H1 (cell line): Measurements from ENCODE around the gene MRPS25. TPM values are rescaled to one million over a fixed set of nuclear protein-coding genes. Genes with fewer than 3 reads are reported as not detected.

Experiments used
- CTCF ChIA-PET: fragments of 300-600 bp; sonication (Branson Sonifier 250); formaldehyde crosslinking; loops from one replicate; lab custom pipeline; 2021; ENCODE audit not compliant: partially characterized antibody; lab: Charles Lee
- POLR2A ChIA-PET: fragments of 300-600 bp; sonication (Branson Sonifier 250); formaldehyde crosslinking; loops from one replicate; lab custom pipeline; 2021; ENCODE audit warnings: inconsistent platforms; ENCODE audit not compliant: partially characterized antibody; lab: Charles Lee
- DNase-seq, 2 experiments: peaks; one replicate each; pipeline versions ENCODE4 v3.0.0 to v3.0.0-alpha.2; 2010 to 2022; ENCODE audit warnings: low spot score in 2 of 2, low read depth in 1 of 2, mixed read lengths in 1 of 2
- FAIRE-seq: peaks from 2 replicates; lab custom pipeline; 2011; peaks lifted over from hg19 to GRCh38; lab: Jason Lieb, UNC
- H2AFZ ChIP-seq: 2 replicates; pipeline ENCODE4 v1.8.1; 2012; ENCODE audit warnings: low read length, inconsistent platforms
- H2AK5ac ChIP-seq: 2 replicates; pipeline ENCODE4 v1.6.1; 2013; ENCODE audit warnings: low read depth, low read length
- H2BK120ac ChIP-seq: replicated peaks from 2 replicates; pipeline ENCODE3; 2013; ENCODE audit warnings: low read depth, low read length, inconsistent platforms
- H2BK12ac ChIP-seq: 2 replicates; pipeline ENCODE4 v1.6.1; 2013; ENCODE audit warnings: low read depth, low read length
- H2BK15ac ChIP-seq: 2 replicates; pipeline ENCODE4 v1.6.1; 2013; ENCODE audit warnings: low read length
- H2BK20ac ChIP-seq: 2 replicates; pipeline ENCODE4 v1.6.1; 2013; ENCODE audit warnings: low read length
- H2BK5ac ChIP-seq: 2 replicates; pipeline ENCODE4 v1.6.1; 2013; ENCODE audit warnings: low read depth, low read length
- H3K14ac ChIP-seq: 2 replicates; pipeline ENCODE4 v1.6.1; 2013; ENCODE audit warnings: inconsistent platforms; ENCODE audit not compliant: insufficient read length
- H3K18ac ChIP-seq: 2 replicates; pipeline ENCODE4 v1.6.1; 2013; ENCODE audit warnings: low read length; ENCODE audit errors: extremely low read depth
- H3K23ac ChIP-seq: 2 replicates; pipeline ENCODE4 v1.6.1; 2013; ENCODE audit warnings: inconsistent platforms; ENCODE audit not compliant: insufficient read length
- H3K23me2 ChIP-seq: 2 replicates; pipeline ENCODE4 v1.6.1; 2013; ENCODE audit warnings: low read depth, low read length
- H3K27ac ChIP-seq: 2 replicates; pipeline ENCODE4 v1.6.1; 2011; ENCODE audit warnings: low read depth, low read length, inconsistent platforms
- H3K27me3 ChIP-seq, 4 experiments: replicated peaks in 1 of 4; 1 replicate in 1 of 4; 2 replicates in 3 of 4; pipeline versions ENCODE4 v1.6.1 to v1.8.1; 2011 to 2013; ENCODE audit warnings: low read length in 3 of 4, mild to moderate bottlenecking in 3 of 4, inconsistent platforms in 2 of 4, mixed read lengths in 2 of 4, moderate library complexity in 1 of 4; ENCODE audit not compliant: control insufficient read depth in 3 of 4, insufficient read depth in 3 of 4; ENCODE audit errors: extremely low read depth in 1 of 4
- H3K36me3 ChIP-seq, 4 experiments: 2 replicates each; pipeline versions ENCODE4 v1.6.1 to v1.8.1; 2011 to 2013; ENCODE audit warnings: mild to moderate bottlenecking in 4 of 4, low read length in 3 of 4, moderate library complexity in 2 of 4, control low read depth in 1 of 4, inconsistent platforms in 1 of 4; ENCODE audit not compliant: insufficient read depth in 4 of 4, control insufficient read depth in 2 of 4
- H3K4ac ChIP-seq: replicated peaks from 2 replicates; pipeline ENCODE3; 2013; ENCODE audit warnings: low read length, low read depth, mixed read lengths, inconsistent platforms; ENCODE audit not compliant: insufficient read length
- H3K4me1 ChIP-seq, 4 experiments: replicated peaks in 1 of 4; 1 replicate in 1 of 4; 2 replicates in 3 of 4; pipeline versions ENCODE4 v1.6.1 to v1.8.1; 2011 to 2013; ENCODE audit warnings: low read length in 3 of 4, inconsistent platforms in 2 of 4, mixed read lengths in 1 of 4; ENCODE audit not compliant: insufficient read depth in 4 of 4, control insufficient read depth in 3 of 4
- H3K4me2 ChIP-seq, 2 experiments: 2 replicates each; pipeline versions ENCODE4 v1.6.1 to v1.8.1; 2011 to 2013; ENCODE audit warnings: low read depth in 2 of 2, low read length in 2 of 2, control low read depth in 1 of 2, inconsistent platforms in 1 of 2, mild to moderate bottlenecking in 1 of 2; ENCODE audit not compliant: insufficient read depth in 1 of 2
- H3K4me3 ChIP-seq, 4 experiments: fragments of 200-600, 300-600 bp in 1 of 4; sonication (generic), shearing (Covaris generic), sonication (Bioruptor Twin) in 1 of 4; 2 replicates each; pipeline versions ENCODE4 v1.5.1 to v1.8.1; 2011 to 2016; ENCODE audit warnings: low read length in 4 of 4, low read depth in 3 of 4, control low read depth in 2 of 4, inconsistent platforms in 2 of 4, mild to moderate bottlenecking in 2 of 4, mixed read lengths in 1 of 4, moderate library complexity in 1 of 4; ENCODE audit not compliant: insufficient read depth in 2 of 4; ENCODE audit errors: extremely low read depth in 1 of 4
- H3K56ac ChIP-seq: replicated peaks from 2 replicates; pipeline ENCODE3; 2013; ENCODE audit warnings: low read depth, mild to moderate bottlenecking, mixed read lengths, low read length, inconsistent platforms; ENCODE audit not compliant: insufficient read length
- H3K79me1 ChIP-seq: 2 replicates; pipeline ENCODE4 v1.6.1; 2013; ENCODE audit warnings: low read depth, low read length, control low read depth
- H3K79me2 ChIP-seq, 2 experiments: 2 replicates each; pipeline versions ENCODE4 v1.6.1 to v1.8.1; 2012 to 2013; ENCODE audit warnings: low read length in 2 of 2, mild to moderate bottlenecking in 2 of 2, inconsistent platforms in 1 of 2; ENCODE audit not compliant: insufficient read depth in 2 of 2, control insufficient read depth in 1 of 2
- H3K9ac ChIP-seq, 4 experiments: replicated peaks in 1 of 4; 1 replicate in 1 of 4; 2 replicates in 3 of 4; pipeline versions ENCODE4 v1.6.1 to v1.8.1; 2011 to 2013; ENCODE audit warnings: low read depth in 3 of 4, low read length in 3 of 4, control low read depth in 2 of 4, mild to moderate bottlenecking in 2 of 4, moderate library complexity in 2 of 4, inconsistent platforms in 1 of 4; ENCODE audit errors: extremely low read depth in 1 of 4
- H3K9me3 ChIP-seq, 2 experiments: 2 replicates each; pipeline versions ENCODE4 v1.6.1 to v1.8.1; 2012 to 2013; ENCODE audit warnings: mild to moderate bottlenecking in 2 of 2, moderate library complexity in 2 of 2, control low read depth in 1 of 2, inconsistent platforms in 1 of 2, low read depth in 1 of 2, low read length in 1 of 2, mixed read lengths in 1 of 2; ENCODE audit not compliant: insufficient read depth in 2 of 2
- H4K20me1 ChIP-seq, 2 experiments: replicated peaks in 1 of 2; 2 replicates each; pipeline versions ENCODE3 to v1.8.1; 2011 to 2013; ENCODE audit warnings: inconsistent platforms in 2 of 2, low read length in 2 of 2, mild to moderate bottlenecking in 1 of 2; ENCODE audit not compliant: insufficient read depth in 2 of 2, control insufficient read depth in 1 of 2
- H4K5ac ChIP-seq: 2 replicates; pipeline ENCODE4 v1.6.1; 2013; ENCODE audit warnings: low read length, low read depth, mixed read lengths, inconsistent platforms; ENCODE audit not compliant: insufficient read length
- H4K8ac ChIP-seq: 2 replicates; pipeline ENCODE4 v1.8.0; 2013; ENCODE audit warnings: mild to moderate bottlenecking, moderate library complexity, low read length, inconsistent platforms; ENCODE audit not compliant: insufficient read depth; ENCODE audit errors: extremely low read depth
- H4K91ac ChIP-seq: replicated peaks from 2 replicates; pipeline ENCODE3; 2013; ENCODE audit warnings: low read length, mixed read lengths, inconsistent platforms; ENCODE audit not compliant: insufficient read length
- CBX8 ChIP-seq: fragments of 300-800, 300-1000 bp; sonication (generic); IDR thresholded peaks from 2 replicates; pipeline ENCODE4 v1.7.1; 2016; ENCODE audit warnings: low read depth, low read length, borderline replicate concordance
- CTBP2 ChIP-seq: IDR thresholded peaks from 2 replicates; pipeline ENCODE4 v1.7.0; 2011; ENCODE audit warnings: borderline replicate concordance, mild to moderate bottlenecking, moderate library complexity, mixed read lengths, low read length; ENCODE audit not compliant: insufficient read depth, insufficient read length
- FOSL1 ChIP-seq: IDR thresholded peaks from 2 replicates; pipeline ENCODE4 v1.6.1; 2011; ENCODE audit warnings: mild to moderate bottlenecking, low read depth, low read length, moderate library complexity; ENCODE audit not compliant: insufficient read depth
- MAFK ChIP-seq: IDR thresholded peaks from 2 replicates; pipeline ENCODE4 v1.6.1; 2012; ENCODE audit warnings: low read depth, mild to moderate bottlenecking, improper control_type of control experiment, low read length
- POU5F1 ChIP-seq: IDR thresholded peaks from 2 replicates; pipeline ENCODE4 v1.6.1; 2011; ENCODE audit warnings: low read depth, mild to moderate bottlenecking, low read length, moderate library complexity
- RXRA ChIP-seq: IDR thresholded peaks from 2 replicates; pipeline ENCODE4 v1.6.1; 2011; ENCODE audit warnings: low read depth, mild to moderate bottlenecking, low read length, moderate library complexity; ENCODE audit not compliant: insufficient read depth
- SIX5 ChIP-seq: IDR thresholded peaks from 2 replicates; pipeline ENCODE4 v1.6.1; 2011; ENCODE audit warnings: mild to moderate bottlenecking, low read depth, low read length
- SP2 ChIP-seq: IDR thresholded peaks from 2 replicates; pipeline ENCODE4 v1.6.1; 2012; ENCODE audit warnings: mild to moderate bottlenecking, low read length, inconsistent platforms
- SP4 ChIP-seq: IDR thresholded peaks from 2 replicates; pipeline ENCODE4 v1.6.1; 2012; ENCODE audit warnings: low read length, inconsistent platforms
- SUZ12 ChIP-seq: fragments of 200-600 bp; sonication (generic); IDR thresholded peaks from 2 replicates; pipeline ENCODE4 v1.6.1; 2012; ENCODE audit warnings: mild to moderate bottlenecking, inconsistent platforms, low read length, moderate library complexity, mixed read lengths
- TCF12 ChIP-seq: IDR thresholded peaks from 2 replicates; pipeline ENCODE4 v1.6.1; 2011; ENCODE audit warnings: low read depth, mild to moderate bottlenecking, low read length
- ZNF274 ChIP-seq: IDR thresholded peaks from 2 replicates; pipeline ENCODE4 v1.7.0; 2012; ENCODE audit warnings: low read length, borderline replicate concordance; ENCODE audit errors: extremely low read depth
- WGBS, 2 experiments: shearing (Covaris generic) in 1 of 2; methylation state at CpG; one replicate each; pipeline versions ENCODE4 v1.1.6 to v1.1.7; 2013 to 2015; ENCODE audit warnings: low lambda C conversion rate in 2 of 2, mixed read lengths in 2 of 2, inconsistent platforms in 1 of 2, low coverage in 1 of 2, missing lambda C conversion rate in 1 of 2; ENCODE audit not compliant: insufficient replicate concordance in 2 of 2, insufficient coverage in 1 of 2, insufficient read length in 1 of 2; ENCODE audit errors: extremely low coverage in 1 of 2, missing lambda C conversion rate in 1 of 2; 5-methylcytosine and 5-hydroxymethylcytosine counted together
- polyA plus RNA-seq, 7 experiments: library from polyadenylated mRNA; depleted of rRNA in 3 of 7; stranded (reverse) in 5 of 7; unstranded in 2 of 7; fragments of >200 nt in 5 of 7; fragments of 200-250 nt in 2 of 7; gene quantifications; 1 replicate in 5 of 7; 2 replicates in 1 of 7; 4 replicates in 1 of 7; pipeline versions ENCODE4 v1.2.1 to v1.2.3, GENCODE V29; 2011 to 2013; ENCODE audit warnings: missing spikeins in 2 of 7, mixed read lengths in 2 of 7
- total RNA-seq: library from RNA; stranded (reverse); fragmentation: NEBNext Ultra II Directional; extraction: Animal tissue kit (Norgen Biotek cat#: 25700); gene quantifications from 2 replicates; pipeline ENCODE4 v1.2.1, GENCODE V29; 2021
- TF ChIP-seq, protein P1 (sequence below): IDR thresholded peaks from 2 replicates; pipeline ENCODE4 v1.6.1; 2012; ENCODE audit warnings: low read length, inconsistent platforms

MRPS25 gene
- total and polyA plus RNA-seq, 2 of the 8 experiments (the other 6 are each of a cell fraction or from before 2014, with no cell fraction given) = 23.0 to 56.5 TPM

DNA sequence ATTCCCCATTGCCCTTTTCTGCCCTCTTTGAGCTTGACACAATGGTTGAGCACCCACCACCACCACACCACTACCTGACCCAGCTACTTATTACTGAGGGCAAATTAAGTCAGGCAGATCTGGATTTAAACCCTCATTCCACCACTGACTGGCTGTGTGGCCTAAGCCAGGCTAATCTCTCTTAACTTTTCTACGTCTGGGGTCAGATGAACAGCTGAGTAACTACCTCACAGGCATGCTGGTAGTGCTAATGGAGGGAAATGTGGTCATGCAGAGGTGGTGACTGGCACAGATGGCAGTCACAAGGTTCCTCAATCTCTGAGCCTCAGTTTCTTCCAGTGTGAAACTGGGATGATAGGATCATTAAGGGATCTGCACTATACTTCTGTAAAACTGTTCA is 4.3 kb upstream of the MRPS25 start:
- no peak for DNase-seq
- no peak overlapping the region for H2AFZ ChIP-seq
- FAIRE-seq = no peak
- no peak overlapping the region for H2AK5ac ChIP-seq
- WGBS, 2 experiments = 100% methylated on average over 1 of the region's 1 CpG; no CpG with 5 or more reads in 1 of the 2 experiments
- no peak overlapping the region for H2BK120ac ChIP-seq
- ChIA-PET POLR2A (interaction anchor here (1.2 to 1.4 kb wide), 3 partner anchors 8 to 121 kb away, joined by 3 to 5 read pairs (median 4); no protein-coding TSS in a partner anchor), CTCF (interaction anchor here (0.8 to 1.5 kb wide), 2 partner anchors 17 to 27 kb away, joined by 3 to 6 read pairs; no protein-coding TSS in a partner anchor)
- no peak overlapping the region for H3K56ac ChIP-seq
- H2BK15ac ChIP-seq = no peak overlapping the region
- H4K20me1 ChIP-seq = no peaks in the 10 kb centered on the region
- peaks cover 0 to 5% of the 10 kb centered on the region in 2 experiments; a peak in 2 of 4 replicates for H3K79me2 ChIP-seq
- no peak overlapping the region for H3K27ac ChIP-seq
- no peak for TF ChIP-seq POU5F1
- TF ChIP-seq FOSL1 = no peak
- TF ChIP-seq ZNF274 = no peak
- no peak for TF ChIP-seq TCF12
- no peak for TF ChIP-seq SIX5
- TF ChIP-seq SP4 = no peak
- no peak for TF ChIP-seq SP2
- TF ChIP-seq SUZ12 = no peak
- no peak for TF ChIP-seq CTBP2
- TF ChIP-seq, protein P1, sequence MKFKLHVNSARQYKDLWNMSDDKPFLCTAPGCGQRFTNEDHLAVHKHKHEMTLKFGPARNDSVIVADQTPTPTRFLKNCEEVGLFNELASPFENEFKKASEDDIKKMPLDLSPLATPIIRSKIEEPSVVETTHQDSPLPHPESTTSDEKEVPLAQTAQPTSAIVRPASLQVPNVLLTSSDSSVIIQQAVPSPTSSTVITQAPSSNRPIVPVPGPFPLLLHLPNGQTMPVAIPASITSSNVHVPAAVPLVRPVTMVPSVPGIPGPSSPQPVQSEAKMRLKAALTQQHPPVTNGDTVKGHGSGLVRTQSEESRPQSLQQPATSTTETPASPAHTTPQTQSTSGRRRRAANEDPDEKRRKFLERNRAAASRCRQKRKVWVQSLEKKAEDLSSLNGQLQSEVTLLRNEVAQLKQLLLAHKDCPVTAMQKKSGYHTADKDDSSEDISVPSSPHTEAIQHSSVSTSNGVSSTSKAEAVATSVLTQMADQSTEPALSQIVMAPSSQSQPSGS = no peak
- no peak for TF ChIP-seq RXRA
- no peak for TF ChIP-seq CBX8
- no peak for TF ChIP-seq MAFK
- peaks cover 2 to 14% (median 9%) of the 10 kb centered on the region in 4 experiments; a peak in 7 of 8 replicates for H3K36me3 ChIP-seq
- no peaks in the 10 kb centered on the region for H3K27me3 ChIP-seq
- peaks cover 0 to 3% (median under 1%) of the 10 kb centered on the region in 4 experiments; a peak in 1 of 7 replicates for H3K4me1 ChIP-seq
- H3K14ac ChIP-seq = no peak overlapping the region
- H3K9ac ChIP-seq = no peak overlapping the region
- no peak overlapping the region for H2BK20ac ChIP-seq
- peaks cover 2% of the 10 kb centered on the region; the same call in 1 of the 2 replicates for H3K23me2 ChIP-seq
- no peak overlapping the region for H3K4ac ChIP-seq
- H2BK12ac ChIP-seq = no peak overlapping the region
- no peak overlapping the region for H3K4me3 ChIP-seq
- H3K23ac ChIP-seq = no peak overlapping the region
- no peak overlapping the region for H4K5ac ChIP-seq
- H2BK5ac ChIP-seq = no peak overlapping the region
- H3K9me3 ChIP-seq = no peaks in the 10 kb centered on the region
- no peak overlapping the region for H3K4me2 ChIP-seq
- H4K91ac ChIP-seq = no peak overlapping the region
- no peak overlapping the region for H3K18ac ChIP-seq
- H3K79me1 ChIP-seq = no peaks in the 10 kb centered on the region
- no peak overlapping the region; the same call in 1 of the 2 replicates for H4K8ac ChIP-seq
